ENCODE measurements around the gene CREG2.

Gene CREG2, protein sequence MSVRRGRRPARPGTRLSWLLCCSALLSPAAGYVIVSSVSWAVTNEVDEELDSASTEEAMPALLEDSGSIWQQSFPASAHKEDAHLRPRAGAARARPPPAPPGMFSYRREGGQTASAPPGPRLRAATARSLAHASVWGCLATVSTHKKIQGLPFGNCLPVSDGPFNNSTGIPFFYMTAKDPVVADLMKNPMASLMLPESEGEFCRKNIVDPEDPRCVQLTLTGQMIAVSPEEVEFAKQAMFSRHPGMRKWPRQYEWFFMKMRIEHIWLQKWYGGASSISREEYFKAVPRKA

DNA sequence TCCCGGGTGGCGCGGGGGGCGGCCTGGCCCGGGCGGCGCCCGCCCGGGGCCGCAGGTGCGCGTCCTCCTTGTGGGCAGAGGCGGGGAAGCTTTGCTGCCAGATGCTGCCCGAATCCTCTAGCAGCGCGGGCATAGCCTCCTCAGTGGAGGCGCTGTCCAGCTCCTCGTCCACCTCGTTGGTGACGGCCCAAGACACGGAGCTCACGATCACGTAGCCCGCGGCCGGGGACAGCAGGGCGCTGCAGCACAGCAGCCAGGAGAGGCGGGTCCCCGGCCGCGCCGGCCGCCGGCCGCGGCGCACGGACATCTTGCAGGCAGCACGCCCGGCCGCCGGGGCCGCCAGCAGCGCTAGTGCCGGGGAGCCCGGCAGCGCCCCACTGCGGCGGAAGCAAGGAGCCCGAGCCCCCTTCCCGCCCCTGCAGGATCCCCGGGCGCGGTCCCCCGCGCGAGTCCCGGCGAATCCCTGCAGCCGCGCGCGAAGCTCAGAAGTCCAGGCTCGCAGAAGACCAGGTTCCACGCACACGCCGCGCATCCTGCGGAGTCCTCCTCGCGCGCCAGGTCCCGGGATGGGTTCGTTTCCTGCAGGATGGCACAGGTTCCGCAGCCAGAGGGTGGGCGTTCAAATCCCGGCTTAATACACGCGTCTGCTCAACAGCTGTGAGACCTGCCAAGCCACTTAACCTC, at the start of gene CREG2:
TSS of gene CREG2 (minus strand) at position 353 of the 684 bp plus-strand sequence. CDS start at position 307, 46 bp downstream.
- DNase-seq = peak; percentile 32

DNA sequence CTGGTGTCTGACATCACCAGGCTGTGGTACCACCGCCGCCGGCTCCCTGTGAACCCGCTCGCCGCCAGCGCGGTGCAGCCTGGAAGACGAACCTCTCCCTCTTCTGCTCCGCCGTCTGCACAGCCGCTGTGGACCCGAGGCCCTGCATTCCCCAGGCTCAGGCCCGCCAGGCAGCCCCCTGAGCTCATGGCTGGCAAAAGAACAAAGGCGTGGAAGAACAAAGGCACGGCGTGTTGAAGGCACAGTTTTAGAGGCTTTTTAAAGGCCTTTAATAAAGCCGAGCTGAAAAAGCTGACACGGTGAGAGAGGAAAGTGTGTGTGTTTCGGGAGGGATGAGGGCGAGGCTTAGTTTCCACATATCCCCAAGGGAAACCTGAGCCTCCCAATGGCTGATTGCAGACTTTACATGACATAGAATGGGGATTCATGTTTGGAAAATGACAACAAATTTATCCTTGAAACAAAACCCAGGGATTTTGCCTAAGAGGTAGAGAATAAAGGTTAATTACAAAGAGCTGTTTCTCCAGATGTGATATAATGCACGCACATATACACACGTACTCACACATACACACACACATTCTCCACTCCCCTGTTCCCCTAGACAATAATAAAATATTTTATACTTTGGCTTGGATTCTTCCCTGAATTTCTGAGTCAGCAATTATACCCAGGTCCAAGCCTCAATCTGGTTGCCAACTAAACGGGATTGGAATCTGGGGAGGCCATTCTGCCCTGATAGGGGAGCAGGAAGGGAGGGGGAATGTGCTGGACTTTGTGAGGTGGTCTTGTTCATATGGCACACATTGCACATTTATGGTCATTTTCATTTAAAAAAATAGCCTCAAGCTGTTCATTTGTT, 47.9 kb upstream of the CREG2 start:
- no peak for DNase-seq

DNA sequence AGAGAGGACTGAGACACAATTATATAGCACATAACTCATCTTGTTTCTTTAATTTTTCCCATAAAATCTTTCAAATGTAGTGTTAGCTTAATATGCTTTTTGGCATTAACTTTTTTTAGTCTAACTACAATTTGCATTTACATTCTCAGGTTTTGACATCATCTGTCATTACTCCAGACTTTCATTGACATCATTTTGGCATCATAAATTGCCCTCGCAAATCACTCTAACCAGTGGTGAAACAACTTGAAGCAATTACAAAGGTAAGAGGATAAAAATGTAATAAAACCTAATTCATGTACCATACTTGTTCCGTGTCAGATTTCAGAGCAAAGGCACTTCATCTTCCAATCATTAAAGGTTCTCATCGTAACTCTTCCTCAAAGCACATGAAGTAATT, 46.2 kb upstream of the CREG2 start:
- no peak for DNase-seq

DNA sequence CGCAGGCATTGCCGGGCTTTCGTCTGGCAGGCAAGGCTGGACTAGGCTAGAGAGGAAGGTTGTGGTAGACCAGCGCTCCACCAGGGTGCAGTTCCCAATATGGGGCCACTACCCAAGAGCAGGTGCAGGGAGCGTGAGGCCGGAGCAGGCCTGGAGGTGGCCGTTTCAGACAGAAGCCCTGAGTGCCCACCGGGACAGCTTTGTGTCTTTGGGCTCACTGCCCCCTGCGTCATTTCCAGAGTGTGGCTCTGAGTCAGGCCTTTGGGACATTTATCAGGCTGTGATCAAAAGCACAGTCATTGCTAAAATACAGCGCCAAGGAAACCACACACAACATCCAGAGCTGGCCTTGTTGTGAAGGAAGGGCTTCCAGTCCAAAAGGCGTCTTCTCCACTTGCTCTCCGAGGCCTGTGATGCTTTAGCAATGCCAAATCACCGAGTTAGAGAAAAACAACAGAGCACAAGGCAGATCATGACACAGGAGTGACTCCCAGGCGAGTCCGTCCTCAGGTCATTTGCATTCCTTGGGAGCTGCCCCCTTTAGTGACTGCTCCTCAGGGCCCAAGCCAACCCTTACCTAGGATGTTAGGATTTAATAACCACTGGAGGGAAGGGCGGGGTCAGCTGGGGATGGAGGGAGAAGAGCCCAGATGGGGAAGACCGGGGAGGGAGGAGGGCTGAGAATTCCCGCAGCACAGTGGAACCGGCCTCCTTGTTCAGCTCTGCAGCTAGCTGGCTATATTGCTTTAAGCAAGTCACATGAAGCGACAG, 45.3 kb upstream of the CREG2 start:
- DNase-seq = no peak

DNA sequence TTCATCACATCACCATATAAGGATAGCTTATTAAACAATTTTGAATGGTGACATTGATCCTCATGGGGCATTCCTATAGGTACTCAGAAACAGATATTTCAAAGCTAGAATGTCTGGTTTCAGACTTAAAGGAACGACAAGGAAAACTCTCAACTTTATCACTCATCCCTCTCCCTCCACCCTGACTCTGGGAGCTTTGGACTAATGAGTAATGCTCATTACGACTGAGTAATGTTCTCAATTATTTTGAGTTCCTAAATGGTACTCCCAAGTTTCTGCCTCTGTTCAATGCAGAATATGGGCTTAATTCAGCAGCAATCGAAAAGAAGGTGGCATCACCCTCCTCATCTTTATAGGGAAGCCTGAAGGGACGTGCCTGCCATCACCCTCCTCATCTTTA, 44.2 kb upstream of the CREG2 start:
- no peak for DNase-seq

DNA sequence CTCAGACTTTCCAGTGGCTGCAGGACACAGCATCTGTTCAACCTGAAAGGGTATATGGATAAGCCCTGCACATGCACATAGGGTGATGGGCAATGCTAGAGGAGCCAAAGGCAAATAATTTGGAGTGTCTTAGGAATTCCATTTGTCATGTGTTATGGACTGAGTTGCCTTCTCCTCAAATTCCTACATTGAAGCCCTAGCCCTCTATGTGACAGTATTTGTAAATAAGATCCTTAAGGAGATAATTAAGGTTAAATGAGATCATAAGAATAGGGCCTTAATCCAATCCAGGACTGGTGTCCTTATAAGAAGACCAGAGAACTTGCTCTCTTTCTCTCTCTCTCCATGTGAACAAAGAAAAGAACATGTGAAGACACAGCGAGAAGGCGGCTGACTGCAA, 42.9 kb upstream of the CREG2 start:
- DNase-seq = no peak

DNA sequence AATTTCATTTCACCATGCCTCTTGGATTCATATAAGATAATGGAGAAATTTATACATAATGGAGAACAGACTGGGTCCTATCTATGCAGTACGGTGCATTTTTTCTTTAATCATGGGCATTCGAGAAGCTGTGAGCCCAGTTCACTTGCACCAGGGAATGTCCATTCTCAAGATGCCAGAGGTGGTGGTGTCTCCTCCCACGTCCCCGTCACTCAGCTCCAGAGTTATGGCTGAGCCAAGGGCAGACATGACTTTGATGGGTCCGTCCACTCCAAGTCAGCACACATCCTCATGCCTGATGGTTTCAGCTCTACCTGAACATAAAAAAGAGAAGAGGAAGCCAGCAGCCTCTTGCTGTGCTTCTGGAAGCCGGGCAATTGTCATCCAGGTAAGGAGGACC, 42.1 kb upstream of the CREG2 start:
- DNase-seq = no peak

DNA sequence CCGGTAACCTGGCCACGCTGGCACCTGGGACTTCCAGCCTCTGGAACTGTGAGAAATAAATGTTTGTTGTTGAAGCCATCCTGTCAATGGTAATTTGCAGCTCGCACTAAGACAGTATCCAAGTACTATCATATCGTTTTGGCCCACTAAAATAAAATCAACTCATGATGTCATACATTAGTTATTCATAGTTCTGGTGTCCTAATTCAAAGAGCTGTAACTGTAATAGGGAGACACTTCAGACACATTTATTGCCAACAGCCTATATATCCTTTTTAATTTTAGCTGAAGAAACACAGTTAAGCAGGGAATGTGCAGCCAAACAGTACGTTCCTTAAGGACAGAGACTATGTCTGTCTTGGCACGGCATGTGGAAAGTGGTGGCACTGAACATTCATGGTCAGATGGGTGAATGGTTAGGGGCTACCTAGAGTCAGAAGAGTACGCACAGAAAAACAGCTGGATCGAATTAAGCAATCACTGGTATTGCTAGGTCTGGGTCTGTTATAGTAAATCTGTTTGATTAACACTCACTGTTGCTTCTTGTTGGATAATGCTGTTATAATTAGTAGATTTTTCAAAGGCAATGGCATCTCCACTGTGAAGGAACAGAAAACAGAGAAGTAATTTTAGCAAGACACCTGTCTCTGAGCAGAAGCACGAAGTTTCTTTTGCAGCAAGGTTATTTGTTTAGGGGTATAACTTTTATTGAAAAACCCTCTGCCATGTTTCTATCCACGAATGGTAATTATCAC, 41.3 kb upstream of the CREG2 start:
- DNase-seq = no peak

DNA sequence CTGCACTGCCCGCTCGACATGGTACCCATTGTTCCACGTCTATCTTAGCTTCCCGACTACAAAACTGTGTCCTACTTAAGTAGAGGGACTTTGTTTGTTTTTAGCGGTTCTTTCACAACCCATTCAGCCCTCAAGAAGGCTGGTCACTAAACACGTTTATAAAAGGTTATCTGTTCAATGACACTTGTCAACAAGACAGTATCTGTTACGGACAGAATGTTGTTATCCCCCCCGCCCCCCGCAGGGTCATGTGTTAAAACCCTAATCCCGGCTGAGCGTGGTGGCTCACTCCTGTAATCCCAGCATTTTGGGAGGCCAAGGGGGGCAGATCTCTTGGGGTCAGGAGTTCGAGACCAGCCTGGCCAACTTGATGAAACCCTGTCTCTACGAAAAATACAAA, 40.4 kb upstream of the CREG2 start:
- DNase-seq = no peak

DNA sequence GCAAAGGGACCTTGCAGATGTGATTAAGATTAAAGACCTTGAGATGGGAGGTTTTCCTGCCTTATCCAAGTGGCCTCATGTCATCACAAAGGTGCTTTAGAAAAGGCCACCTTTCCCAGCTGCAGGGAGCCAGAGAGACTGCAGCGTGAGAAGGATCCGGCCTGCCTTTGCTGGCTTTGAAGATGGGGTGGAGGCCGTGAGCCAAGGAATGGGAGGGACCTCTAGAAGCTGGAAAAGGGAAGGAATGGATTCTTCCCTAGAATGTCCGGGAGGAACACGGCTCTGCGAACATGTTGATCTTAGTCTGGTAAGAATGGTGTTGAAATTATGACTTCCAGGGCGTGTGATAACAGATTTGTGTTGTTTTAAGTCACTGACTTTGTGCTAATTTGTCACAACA, 39.9 kb upstream of the CREG2 start:
- no peak for DNase-seq

DNA sequence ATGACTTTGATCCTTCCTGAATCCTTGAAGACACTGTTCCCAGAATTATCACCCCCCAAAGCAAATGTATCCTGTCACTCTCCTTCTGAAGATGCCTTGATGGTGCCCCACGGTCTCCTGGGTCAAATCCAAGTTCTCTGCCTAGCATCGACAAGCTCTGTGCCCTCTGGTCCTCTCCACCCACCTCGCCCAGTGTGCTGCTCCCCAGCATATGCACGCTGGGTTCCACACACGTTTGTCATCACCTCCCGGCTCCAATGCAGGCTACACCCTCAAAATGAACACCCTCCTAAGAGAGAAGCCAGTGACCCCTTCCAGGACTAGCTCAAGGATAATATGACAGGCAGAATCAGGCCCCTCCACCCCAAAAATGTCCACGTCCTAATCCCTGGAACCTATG, 39.5 kb upstream of the CREG2 start:
- no peak for DNase-seq

DNA sequence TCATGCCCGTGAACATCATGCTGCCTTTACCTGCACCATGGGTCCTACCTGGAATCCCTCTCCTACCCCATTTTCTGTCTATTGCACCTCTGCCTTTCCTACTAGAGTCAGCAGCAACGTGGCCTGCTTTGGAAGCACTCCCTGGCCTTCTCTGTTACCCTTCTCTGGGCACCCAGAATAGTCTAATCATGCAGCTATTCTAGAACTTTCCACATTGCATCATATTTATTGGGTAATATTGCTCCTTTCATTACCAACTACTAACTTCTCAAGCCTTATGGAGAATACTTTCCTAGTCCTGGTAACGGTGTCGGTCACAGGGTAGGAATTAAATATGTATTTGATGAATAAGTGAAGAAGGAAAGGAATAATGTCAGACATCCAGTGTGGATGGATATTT, 33.3 kb upstream of the CREG2 start:
- DNase-seq = no peak

DNA sequence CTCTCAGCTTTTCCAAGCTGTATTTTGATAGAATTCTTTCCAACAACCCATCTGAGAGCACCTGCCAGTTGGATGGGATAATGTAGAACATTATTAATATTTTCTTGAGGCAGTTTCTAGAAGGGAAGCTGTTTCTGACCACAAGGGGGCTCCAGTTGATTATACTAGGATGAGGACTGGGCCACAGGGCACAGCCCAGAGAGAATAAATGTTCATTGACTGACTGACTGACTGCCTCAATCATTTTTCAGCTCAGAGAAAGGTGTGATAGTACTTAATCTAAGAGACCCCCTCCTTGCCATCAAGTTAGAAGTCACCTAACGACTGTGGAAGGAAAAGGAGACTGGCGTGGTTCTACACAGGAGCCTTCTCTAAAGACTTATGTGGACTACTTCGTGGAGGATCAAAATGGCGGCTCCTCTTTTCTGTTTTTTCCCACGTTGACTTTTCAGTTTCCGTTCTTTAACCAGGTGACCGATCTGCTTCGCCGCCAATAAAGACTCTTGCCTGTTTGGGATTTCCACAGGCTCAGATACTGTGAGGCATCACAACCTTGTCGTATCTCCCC, 31.9 kb upstream of the CREG2 start:
- DNase-seq = no peak

DNA sequence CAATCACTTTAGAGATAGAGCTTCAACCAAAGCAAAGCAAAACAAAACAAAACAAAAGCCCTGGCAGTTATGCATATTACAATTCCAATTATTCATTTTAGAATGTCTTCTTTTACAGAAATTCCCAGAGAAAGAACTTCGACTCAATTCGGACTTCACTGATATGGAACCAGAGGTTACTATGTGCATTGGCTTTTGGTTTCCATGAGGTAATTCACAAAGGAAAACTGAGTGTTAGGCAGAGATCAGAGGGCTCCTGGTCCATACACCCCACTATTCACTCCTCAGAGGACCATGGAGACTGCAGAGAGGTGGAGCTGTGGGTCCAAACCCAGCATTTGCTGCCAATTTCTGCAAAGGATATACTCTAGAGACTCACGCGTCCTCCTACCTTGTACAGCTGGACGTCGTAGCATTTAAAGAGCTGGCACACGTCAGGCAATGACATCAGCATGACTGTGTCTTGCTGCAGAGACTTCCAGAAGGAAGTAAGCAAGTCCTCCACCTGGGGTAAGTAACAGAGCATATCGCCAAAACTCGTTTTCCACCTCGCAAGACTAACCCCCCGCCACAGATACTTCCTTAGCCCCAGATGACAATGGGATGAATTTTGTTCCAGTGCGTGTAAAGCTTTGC, 31.3 kb upstream of the CREG2 start:
- no peak for DNase-seq

DNA sequence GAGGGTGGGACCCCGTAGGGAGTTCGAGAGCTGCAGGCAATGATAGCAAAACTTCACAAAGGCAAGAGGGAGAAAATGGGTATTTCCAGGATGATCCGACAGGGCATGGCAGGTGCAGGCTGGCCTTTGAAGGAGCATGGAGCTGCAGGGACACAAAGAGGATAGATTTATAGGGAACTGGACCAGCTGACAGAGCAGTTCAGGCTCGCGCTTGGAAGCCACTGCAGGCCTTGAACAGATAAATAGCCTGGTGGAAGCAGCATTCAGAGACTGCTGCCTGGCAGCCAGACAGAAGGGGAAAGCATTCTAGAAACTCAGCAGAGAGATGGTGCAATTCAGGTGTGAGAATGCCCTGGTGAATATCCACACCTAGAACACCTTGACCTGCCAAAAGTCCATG, 29.3 kb upstream of the CREG2 start:
- no peak for DNase-seq

DNA sequence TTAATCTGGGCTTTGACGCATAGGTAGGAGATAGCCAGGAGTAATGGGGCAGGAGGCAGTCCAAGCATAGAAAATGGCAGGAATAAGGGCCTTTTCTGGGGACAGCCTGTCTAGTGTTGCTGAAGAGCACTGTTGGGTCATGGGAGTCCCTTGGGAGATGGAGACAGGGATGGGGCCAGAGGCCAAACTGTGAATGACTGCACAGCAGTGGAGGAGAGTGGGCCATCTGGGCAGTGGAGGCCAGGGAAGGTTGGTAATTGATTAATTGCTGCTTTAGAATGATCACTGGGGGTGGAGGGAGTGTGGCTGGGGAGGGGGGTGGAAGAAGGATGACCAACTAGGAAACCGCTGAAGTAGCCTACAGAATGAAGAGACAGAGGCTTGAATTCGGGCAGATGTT, 28.6 kb upstream of the CREG2 start:
- no peak for DNase-seq

DNA sequence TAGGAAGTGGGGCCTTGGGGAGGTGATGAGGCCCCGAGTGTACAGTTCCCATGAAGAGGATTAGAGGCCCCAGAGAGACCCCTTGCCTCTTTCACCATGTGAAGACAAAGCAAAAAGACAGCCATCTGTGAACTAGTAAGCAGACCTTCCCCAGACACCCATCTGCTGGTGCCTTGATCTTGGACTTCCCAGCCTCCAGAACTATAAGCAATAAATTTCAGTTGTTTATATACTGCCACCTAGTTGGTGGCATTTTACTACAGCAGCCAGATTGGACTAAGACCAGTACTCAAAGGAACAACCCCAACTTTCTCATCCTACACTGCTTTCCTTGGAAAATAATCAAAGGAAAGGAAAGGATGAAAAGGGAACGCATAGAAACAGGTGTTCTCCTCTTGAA, 27.9 kb upstream of the CREG2 start:
- DNase-seq = no peak

DNA sequence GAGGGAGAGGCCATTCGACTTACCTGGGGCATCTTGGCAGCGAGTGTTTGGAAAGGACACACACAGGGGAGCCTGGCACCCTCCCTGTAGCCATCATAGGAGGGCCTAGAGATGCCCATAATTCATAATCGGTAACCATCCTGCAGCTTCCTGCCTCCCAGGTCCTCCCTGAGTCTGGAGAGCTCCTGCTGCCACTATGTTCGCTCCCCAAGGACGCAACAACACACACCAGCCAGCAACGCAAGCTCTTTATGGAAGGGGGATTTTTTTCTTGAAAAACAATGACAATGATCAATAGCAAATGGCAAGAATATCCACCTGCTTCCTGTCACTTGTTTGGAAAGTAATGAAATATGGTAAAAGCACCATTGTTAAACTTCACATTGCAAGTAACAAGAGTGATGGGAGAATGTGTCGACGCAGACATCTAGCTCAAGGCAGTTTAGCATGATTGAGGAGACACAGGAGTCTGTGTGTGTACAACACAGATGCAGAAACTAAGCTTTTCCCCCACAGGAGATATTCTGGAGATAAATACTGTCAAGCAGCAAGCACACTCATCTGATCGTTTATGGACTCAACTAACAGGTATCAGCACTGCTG, 24.9 kb upstream of the CREG2 start:
- DNase-seq = no peak

DNA sequence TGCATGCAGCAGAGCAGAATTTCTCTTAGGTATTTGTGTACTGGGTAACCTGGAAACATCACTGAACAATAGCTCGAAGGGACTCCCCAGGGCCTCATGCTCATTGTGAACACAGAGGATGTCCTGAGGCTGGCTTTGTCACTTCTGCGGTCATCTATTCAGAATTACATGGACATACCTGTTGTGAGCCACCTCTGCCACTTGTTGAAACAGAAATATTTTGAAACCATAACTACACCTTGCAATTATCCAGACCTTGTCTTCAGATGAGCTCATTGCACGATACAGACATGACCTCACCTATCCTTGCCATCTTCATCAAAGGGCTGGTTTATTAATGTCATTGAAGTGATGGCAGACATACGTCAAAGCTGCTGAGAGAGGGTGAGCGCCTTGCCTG, 23.4 kb upstream of the CREG2 start:
- no peak for DNase-seq

DNA sequence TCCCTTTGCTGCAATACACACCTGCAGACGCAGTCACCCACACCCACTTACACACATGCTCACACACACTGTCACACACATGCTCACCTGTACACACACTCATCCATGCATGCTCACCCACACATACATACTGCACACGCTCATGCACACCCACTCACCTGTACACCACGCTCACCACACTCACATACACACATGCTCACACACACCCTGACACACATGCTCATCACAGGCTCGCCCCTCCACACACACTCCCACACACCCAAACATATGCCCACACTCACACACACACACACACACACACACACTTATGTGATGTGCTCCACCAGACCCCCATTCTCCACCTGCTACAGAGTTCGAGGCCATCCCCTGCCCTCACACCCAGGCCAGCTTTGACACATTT, 22.8 kb upstream of the CREG2 start:
- no peak for DNase-seq

DNA sequence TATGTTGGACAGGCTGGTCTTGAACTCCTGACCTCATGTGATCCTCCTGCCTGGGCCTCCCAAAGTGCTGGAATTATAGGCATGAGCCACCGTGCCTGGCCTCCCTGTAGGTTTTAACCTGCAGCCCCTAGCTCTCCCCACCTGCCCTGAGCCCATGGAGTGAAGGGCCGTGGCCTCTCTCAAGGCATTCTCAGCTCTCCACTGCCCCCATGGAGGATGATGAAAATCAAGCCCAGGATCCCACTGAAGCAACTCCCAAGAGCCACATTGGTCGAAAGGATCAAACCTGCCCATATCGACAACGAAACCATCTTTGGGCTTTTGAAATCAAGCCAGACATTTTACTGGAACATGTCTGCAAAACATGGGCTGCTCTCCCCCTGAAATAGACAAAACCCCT, 22.4 kb upstream of the CREG2 start:
- DNase-seq = no peak
